HG03103 (cell line): ENCODE results near the gene CEP164.

ENCODE experiments used
- ATAC-seq: cut with Tn5 transposase; IDR thresholded peaks from one replicate; pipeline ENCODE4 v1.9.1; 2021; ENCODE audit warnings: low read depth; ENCODE audit not compliant: unreplicated experiment

Gene CEP164

GRCh38 chr11:117327567-117328374, at the start of gene CEP164:
Gene CEP164, plus strand, starts transcription at chr11:117327854. Its CDS starts 10,733 bp downstream, at chr11:117338587.
- peak; percentile 92 for ATAC-seq

GRCh38 chr11:117278347-117278746, 49.3 kb upstream of the CEP164 start:
- no peak for ATAC-seq

GRCh38 chr11:117279711-117280376, 47.8 kb upstream of the CEP164 start:
- ATAC-seq: no peak

DNA sequence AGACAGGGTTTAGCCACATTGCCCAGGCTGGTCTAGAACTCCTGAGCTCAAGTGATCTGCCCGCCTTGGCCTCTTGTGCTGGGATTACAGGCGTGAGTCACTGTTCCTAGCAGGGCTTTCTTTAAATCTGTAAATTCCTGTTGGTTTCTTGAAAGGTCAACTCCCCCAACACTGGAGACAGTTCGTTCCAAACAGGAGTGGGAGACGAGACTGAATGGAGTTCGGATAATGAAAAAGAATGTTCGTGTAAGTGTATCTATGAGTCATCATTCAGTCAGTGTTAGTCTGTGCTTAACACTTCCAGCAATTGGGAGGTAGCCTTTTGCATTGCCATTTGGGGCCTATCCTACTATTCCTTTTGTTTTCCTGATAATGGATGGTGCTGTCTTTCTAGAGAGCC, 46.5 kb upstream of the CEP164 start:
- ATAC-seq: no peak

DNA sequence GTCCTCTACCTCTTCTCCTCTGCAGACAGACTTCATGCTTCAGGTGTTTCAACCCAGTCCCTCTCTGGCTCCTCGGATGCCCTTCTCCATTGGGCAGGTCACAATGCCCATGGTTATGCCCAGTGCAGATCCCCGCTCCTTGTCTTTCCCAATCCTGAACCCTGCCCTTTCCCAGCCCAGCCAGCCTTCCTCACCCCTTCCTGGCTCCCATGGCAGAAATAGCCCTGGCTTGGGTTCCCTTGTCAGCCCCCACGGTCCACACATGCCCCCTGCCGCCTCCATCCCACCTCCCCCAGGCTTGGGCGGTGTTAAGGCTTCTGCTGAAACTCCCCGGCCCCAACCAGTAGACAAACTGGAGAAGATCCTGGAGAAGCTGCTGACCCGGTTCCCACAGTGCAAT, 45.8 kb upstream of the CEP164 start:
- ATAC-seq: no peak

DNA sequence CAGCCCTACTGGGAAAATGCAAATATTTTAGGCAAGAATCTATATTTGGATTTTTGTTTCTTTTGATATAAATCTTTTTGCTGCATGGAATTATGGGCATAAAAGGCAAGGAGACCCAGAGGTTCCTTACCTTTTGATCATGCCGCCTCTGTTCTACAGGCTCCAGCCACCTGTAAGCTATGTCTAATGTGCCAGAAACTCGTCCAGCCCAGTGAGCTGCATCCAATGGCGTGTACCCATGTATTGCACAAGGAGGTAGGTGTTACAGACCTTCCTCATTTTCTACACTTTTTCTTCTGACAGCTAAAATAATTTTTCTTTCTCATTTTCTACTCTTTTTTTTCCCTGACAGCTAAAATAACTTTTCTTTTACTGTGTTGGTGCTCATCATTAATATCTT, 44.7 kb upstream of the CEP164 start:
- no peak for ATAC-seq

GRCh38 chr11:117284053-117284452, 43.6 kb upstream of the CEP164 start:
- ATAC-seq: no peak

DNA sequence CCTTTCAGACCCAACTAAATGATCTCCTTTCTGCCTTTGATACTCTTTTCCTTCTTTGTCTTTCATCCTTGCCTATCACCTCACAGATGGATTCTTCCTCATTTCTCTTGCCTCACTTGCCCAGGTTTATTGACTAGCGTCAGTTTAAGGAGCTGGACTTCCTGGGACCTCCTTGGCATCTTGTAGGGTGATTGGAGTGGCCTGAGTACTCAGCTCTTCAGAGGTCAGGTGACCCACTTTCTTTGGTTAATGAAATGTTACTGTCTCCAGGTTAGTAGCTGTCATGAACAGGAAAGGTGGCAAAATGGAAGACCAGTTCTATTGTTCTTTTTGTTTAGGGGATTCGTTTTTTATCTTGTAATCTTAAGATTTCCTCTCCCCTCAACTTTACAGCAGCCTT, 41.1 kb upstream of the CEP164 start:
- no peak for ATAC-seq

GRCh38 chr11:117287668-117288067, 40.0 kb upstream of the CEP164 start:
- no peak for ATAC-seq

GRCh38 chr11:117289795-117290194, 37.9 kb upstream of the CEP164 start:
- no peak for ATAC-seq

- no peak for ATAC-seq
These were observed 36.8 kb upstream of the CEP164 start, which contains the start of gene BACE1-AS for GRCh38 chr11:117290809-117291396. Gene BACE1-AS, plus strand, starts transcription at chr11:117291346.

GRCh38 chr11:117292616-117293015, 35.0 kb upstream of the CEP164 start:
- ATAC-seq: no peak

DNA sequence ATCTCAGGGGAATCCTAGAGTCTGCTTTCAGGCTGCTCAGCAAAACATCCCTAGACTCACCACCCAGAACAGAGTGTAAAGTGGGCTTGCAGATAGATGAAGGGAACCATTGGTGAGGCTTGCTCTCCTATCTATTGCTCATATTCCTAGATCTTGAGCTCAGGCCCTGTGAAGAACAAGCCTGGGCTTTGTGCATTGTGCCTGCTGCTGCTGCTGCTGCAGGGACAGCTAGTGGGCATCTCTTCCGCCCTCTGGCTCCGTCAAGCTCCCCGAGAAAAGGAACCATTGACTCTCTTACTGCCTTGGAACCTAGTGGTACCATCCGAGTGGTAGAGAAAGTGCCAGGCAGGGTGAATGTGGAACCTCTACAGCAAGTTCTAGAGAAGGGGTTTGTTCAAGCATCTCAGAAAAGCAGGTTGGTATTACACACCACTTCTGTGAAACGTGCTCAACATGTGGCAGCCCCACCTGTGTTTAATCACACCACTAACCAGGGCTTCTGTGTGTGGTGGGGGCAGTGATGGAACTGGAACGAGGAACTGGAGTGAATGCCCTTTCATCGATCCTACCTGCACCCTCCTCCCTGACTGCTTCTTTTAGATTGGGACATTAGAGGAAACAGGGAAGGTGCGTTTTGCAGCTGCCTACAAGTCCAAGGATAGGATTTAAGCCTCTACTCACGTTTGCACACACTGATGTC, 32.1 kb upstream of the CEP164 start:
- no peak for ATAC-seq

DNA sequence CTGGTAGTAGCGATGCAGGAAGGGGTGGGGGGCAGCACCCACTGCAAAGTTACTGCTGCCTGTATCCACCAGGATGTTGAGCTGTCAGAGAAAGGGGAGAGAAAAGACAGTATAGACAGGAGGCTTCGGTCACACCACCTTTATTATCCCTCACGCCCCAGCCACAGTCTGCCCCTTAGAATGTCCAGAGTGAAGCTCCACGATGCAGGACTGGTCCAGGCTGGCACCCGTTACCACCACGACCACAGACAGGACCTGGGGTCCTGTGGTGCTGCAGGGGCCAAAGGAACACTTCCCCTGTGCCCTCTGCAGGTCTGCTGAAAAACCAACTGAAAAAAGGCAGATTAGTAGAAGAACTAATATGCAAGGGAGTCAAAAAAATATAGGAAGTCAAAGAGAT, 30.8 kb upstream of the CEP164 start:
- no peak for ATAC-seq

- no peak for ATAC-seq
These were observed 29.5 kb upstream of the CEP164 start for GRCh38 chr11:117298195-117298594.

- no peak for ATAC-seq
These were observed 28.0 kb upstream of the CEP164 start for GRCh38 chr11:117299351-117300282.

GRCh38 chr11:117300283-117300663, 27.4 kb upstream of the CEP164 start:
- ATAC-seq: no peak

- no peak for ATAC-seq
These were observed 26.9 kb upstream of the CEP164 start for GRCh38 chr11:117300773-117301172.

DNA sequence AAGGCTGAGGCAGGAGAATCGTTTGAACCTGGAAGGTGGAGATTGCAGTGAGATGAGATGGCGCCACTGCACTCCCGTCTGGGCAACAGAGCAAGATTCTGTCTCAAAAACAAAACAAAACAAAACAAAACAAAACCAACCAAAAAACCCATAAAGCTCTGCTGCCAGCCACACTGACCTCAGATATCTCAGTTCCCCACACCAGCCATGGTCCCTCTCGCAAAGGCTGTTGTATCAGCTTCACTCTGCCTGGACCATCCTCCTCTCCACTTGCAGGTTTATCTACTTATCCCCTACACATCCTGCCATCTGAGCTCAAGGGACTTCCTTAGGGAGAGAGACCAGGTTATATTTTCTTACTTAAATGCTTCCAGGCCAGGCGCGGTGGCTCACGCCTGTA, 25.4 kb upstream of the CEP164 start:
- no peak for ATAC-seq

- no peak for ATAC-seq
These were observed 24.6 kb upstream of the CEP164 start for GRCh38 chr11:117303101-117303500.
